Colonic mucosa (tissue), 4 donors: ENCODE measurements around the gene UBE4B. TPM values are rescaled to one million over a fixed set of nuclear protein-coding genes. Genes with fewer than 3 reads are reported as not detected.

ENCODE experiments used
- DNase-seq: peaks from one replicate; pipeline ENCODE4 v3.0.0-alpha.2; 2020
- H3K27ac ChIP-seq: fragments of 200-600 bp; one replicate; pipeline ENCODE4 v1.8.0; 2021
- H3K27me3 ChIP-seq: fragments of 200-600 bp; one replicate; pipeline ENCODE4 v1.8.0; 2021
- H3K36me3 ChIP-seq: fragments of 200-600 bp; one replicate; pipeline ENCODE4 v1.8.0; 2021
- H3K4me1 ChIP-seq: fragments of 200-600 bp; one replicate; pipeline ENCODE4 v1.8.0; 2021; ENCODE audit warnings: mild to moderate bottlenecking
- H3K4me3 ChIP-seq: fragments of 200-600 bp; one replicate; pipeline ENCODE4 v1.8.0; 2021
- H3K9ac ChIP-seq, 2 donors: one replicate each; pipeline ENCODE4 v1.7.0; 2013; ENCODE audit warnings: control low read depth in 2 of 2, low read depth in 2 of 2, low read length in 2 of 2
- H3K9me3 ChIP-seq: fragments of 200-600 bp; one replicate; pipeline ENCODE4 v1.8.0; 2021
- CTCF ChIP-seq: fragments of 200-600 bp; IDR thresholded peaks from one replicate; pipeline ENCODE4 v1.8.0; 2022; ENCODE audit warnings: antibody characterized with exemption, mild to moderate bottlenecking
- intact Hi-C: fragments of 100-400 bp; cut with DNase I; formaldehyde crosslinking; loops from one replicate; pipeline ENCODE4 v1.14.1; 2022
- microRNA-seq: library from miRNA; unstranded; fragments of <30 nt; microRNA quantifications from one replicate; pipeline ENCODE4, GENCODE V29; 2019
- total RNA-seq, 2 donors: library from RNA; stranded (reverse); fragmentation: NEBNext Ultra II Directional in 1 of 2; extraction: Animal tissue kit (Norgen Biotek cat#: 25700) in 1 of 2; gene quantifications; one replicate each; pipeline ENCODE4 v1.2.1, GENCODE V29; 2021
- donor health status: healthy.
- donor health status: DM: no; HTN: no; CAD: no.
- donor health status: DM: no; HTN: no; CAD: no.

The UBE4B gene
- total RNA-seq, 2 donors from 2014 or later: 34.6 to 40.9 TPM

- Histone ChIP-seq H3K9me3 (no peaks in the 10 kb centered on the region), H3K4me1 (no peaks in the 10 kb centered on the region), H3K4me3 (no peak overlapping the region), H3K36me3 (no peaks in the 10 kb centered on the region), H3K9ac (no peak overlapping the region), H3K27me3 (no peaks in the 10 kb centered on the region), H3K27ac (no peak overlapping the region)
- intact Hi-C loops: no loop called here
- TF ChIP-seq CTCF: no peak
- no peak for DNase-seq
Observed at GRCh38 chr1:10228528-10228927, 195.8 kb downstream of the UBE4B start.

- Histone ChIP-seq H3K36me3 (no peaks in the 10 kb centered on the region), H3K9ac (no peak overlapping the region), H3K4me3 (no peak overlapping the region), H3K27ac (no peak overlapping the region), H3K4me1 (no peaks in the 10 kb centered on the region), H3K27me3 (no peaks in the 10 kb centered on the region), H3K9me3 (no peaks in the 10 kb centered on the region)
- no peak for TF ChIP-seq CTCF
- intact Hi-C loops: no loop called here
- no peak for DNase-seq
Observed at GRCh38 chr1:10229903-10230302, 197.1 kb downstream of the UBE4B start.

Small RNA genes lying within 50 kb of the gene (microRNA-seq; reads per million reads assigned to microRNA genes)
- gene MIR1273D: not detected

Other genes starting within 250 kb of the UBE4B start
- gene CLSTN1, start 209.0 kb upstream of the UBE4B start, total RNA-seq: 100 to 1,000 TPM; 215 to 226 TPM
- 10 to 100 TPM; 28.1 to 30.1 TPM for gene CTNNBIP1, start 122.7 kb upstream of the UBE4B start, total RNA-seq
- gene LZIC, start 89.6 kb upstream of the UBE4B start, total RNA-seq: 10 to 100 TPM; 40.6 to 47.2 TPM
- gene NMNAT1, start 89.5 kb upstream of the UBE4B start, total RNA-seq: 10 to 100 TPM; 18.8 to 25.4 TPM
- 1 to 10 TPM in 1 of 2 donors, under 1 TPM in 1; 0.56 to 1.6 TPM for gene RBP7, start 35.7 kb upstream of the UBE4B start, total RNA-seq
- gene KIF1B, start 177.6 kb downstream of the UBE4B start, total RNA-seq: 10 to 100 TPM; 39.7 to 47.4 TPM